Ectodermal cell (in vitro differentiated cells): ENCODE measurements around the gene CHPF2.
A peak's percentile ranks its signal among the peaks of the same experiment; 100 is the strongest.

Experiments used
- H3K27ac ChIP-seq: 2 replicates; pipeline ENCODE4 v1.7.0; 2013; ENCODE audit warnings: mild to moderate bottlenecking, low read depth, low read length; ENCODE audit not compliant: insufficient read depth, poor library complexity, severe bottlenecking
- H3K27me3 ChIP-seq: 2 replicates; pipeline ENCODE4 v1.7.0; 2013; ENCODE audit warnings: mild to moderate bottlenecking, low read length; ENCODE audit not compliant: insufficient read depth, control insufficient read depth, poor library complexity, severe bottlenecking
- H3K36me3 ChIP-seq: one replicate; pipeline ENCODE4 v1.7.0; 2013; ENCODE audit warnings: low read length; ENCODE audit not compliant: control insufficient read depth, insufficient read depth
- H3K4me1 ChIP-seq: one replicate; pipeline ENCODE4 v1.7.0; 2013; ENCODE audit warnings: low read length; ENCODE audit not compliant: control insufficient read depth, insufficient read depth
- H3K4me3 ChIP-seq: 2 replicates; pipeline ENCODE4 v1.7.0; 2013; ENCODE audit warnings: low read depth, low read length, control low read depth; ENCODE audit not compliant: insufficient read depth
- H3K9me3 ChIP-seq: 2 replicates; pipeline ENCODE4 v1.7.0; 2013; ENCODE audit warnings: mild to moderate bottlenecking, low read length, moderate library complexity; ENCODE audit not compliant: control insufficient read depth
- WGBS, 2 experiments: methylation state at CpG; one replicate each; pipeline ENCODE4 v1.1.7; 2013; ENCODE audit warnings: missing lambda C conversion rate in 2 of 2; 5-methylcytosine and 5-hydroxymethylcytosine counted together

Gene CHPF2

GRCh38 chr7:151232917-151233701 is 826 bp downstream of the CHPF2 start:
- Histone ChIP-seq H3K4me1 (peaks cover 10% of the 10 kb centered on the region), H3K27ac (peak overlapping the region; percentile 77)
- 14 to 18% methylated on average over 35 to 36 of the region's 36 CpGs for WGBS, 2 experiments

DNA sequence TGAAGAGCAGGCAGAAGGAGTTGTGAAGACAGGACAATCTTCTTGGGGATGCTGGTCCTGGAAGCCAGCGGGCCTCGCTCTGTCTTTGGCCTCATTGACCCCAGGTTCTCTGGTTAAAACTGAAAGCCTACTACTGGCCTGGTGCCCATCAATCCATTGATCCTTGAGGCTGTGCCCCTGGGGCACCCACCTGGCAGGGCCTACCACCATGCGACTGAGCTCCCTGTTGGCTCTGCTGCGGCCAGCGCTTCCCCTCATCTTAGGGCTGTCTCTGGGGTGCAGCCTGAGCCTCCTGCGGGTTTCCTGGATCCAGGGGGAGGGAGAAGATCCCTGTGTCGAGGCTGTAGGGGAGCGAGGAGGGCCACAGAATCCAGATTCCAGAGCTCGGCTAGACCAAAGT is 1.5 kb downstream of the CHPF2 start:
- Histone ChIP-seq H3K27me3 (no peaks in the 10 kb centered on the region), H3K27ac (no peak overlapping the region), H3K4me1 (peaks cover 10% of the 10 kb centered on the region), H3K4me3 (peak overlapping the region; percentile 95), H3K9me3 (no peaks in the 10 kb centered on the region), H3K36me3 (peaks cover 15% of the 10 kb centered on the region)
- 86 to 87% methylated on average over 9 of the region's 9 CpGs for WGBS, 2 experiments

More at GRCh38 chr7:151232917-151233701, 826 bp downstream of the CHPF2 start:
- Histone ChIP-seq H3K27me3 (no peaks in the 10 kb centered on the region), H3K4me3 (peak overlapping the region; percentile 95), H3K9me3 (no peaks in the 10 kb centered on the region), H3K36me3 (peaks cover 10% of the 10 kb centered on the region)

GRCh38 chr7:151235091-151235787 is 3.0 kb downstream of the CHPF2 start:
- Histone ChIP-seq H3K36me3 (peaks cover 20% of the 10 kb centered on the region), H3K27ac (no peak overlapping the region), H3K9me3 (no peaks in the 10 kb centered on the region), H3K27me3 (no peaks in the 10 kb centered on the region), H3K4me1 (peaks cover 10% of the 10 kb centered on the region), H3K4me3 (no peak overlapping the region)
- 94 to 95% methylated on average over 28 of the region's 28 CpGs for WGBS, 2 experiments

DNA sequence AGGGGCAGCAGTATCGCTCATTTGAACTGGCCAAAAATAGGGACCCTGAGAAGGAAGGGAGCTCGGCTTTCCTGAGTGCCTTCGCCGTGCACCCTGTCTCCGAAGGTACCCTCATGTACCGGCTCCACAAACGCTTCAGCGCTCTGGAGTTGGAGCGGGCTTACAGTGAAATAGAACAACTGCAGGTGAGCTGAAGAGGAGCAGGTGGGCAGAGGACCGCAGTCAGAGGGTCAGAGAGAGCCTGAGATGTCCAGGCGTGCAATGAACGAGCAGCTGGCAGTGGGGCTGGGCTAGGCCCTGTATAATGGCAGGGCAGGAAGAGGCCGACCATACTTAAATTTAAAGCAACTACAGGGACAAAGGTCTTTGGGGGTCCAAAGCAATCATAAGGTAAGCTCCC is 4.1 kb downstream of the CHPF2 start:
- no peaks in the 10 kb centered on the region for H3K9me3 ChIP-seq
- no peak overlapping the region for H3K27ac ChIP-seq
- no peak overlapping the region for H3K4me3 ChIP-seq
- peaks cover 20% of the 10 kb centered on the region for H3K36me3 ChIP-seq
- WGBS, 2 experiments, result 95% methylated on average over 13 of the region's 13 CpGs
- H3K4me1 ChIP-seq, result peaks cover 10% of the 10 kb centered on the region
- H3K27me3 ChIP-seq, result no peaks in the 10 kb centered on the region

DNA sequence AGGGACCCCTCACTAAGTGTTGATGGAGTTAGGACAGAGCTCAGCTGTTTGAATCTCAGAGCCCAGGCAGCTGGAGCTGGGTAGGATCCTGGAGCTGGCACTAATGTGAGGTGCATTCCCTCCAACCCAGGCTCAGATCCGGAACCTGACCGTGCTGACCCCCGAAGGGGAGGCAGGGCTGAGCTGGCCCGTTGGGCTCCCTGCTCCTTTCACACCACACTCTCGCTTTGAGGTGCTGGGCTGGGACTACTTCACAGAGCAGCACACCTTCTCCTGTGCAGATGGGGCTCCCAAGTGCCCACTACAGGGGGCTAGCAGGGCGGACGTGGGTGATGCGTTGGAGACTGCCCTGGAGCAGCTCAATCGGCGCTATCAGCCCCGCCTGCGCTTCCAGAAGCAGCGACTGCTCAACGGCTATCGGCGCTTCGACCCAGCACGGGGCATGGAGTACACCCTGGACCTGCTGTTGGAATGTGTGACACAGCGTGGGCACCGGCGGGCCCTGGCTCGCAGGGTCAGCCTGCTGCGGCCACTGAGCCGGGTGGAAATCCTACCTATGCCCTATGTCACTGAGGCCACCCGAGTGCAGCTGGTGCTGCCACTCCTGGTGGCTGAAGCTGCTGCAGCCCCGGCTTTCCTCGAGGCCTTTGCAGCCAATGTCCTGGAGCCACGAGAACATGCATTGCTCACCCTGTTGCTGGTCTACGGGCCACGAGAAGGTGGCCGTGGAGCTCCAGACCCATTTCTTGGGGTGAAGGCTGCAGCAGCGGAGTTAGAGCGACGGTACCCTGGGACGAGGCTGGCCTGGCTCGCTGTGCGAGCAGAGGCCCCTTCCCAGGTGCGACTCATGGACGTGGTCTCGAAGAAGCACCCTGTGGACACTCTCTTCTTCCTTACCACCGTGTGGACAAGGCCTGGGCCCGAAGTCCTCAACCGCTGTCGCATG is 5.2 kb downstream of the CHPF2 start:
- WGBS, 2 experiments, result 94 to 95% methylated on average over 44 of the region's 44 CpGs
- H3K27ac ChIP-seq, result no peak overlapping the region
- H3K36me3 ChIP-seq, result peaks cover 20% of the 10 kb centered on the region
- H3K4me1 ChIP-seq, result peaks cover 12% of the 10 kb centered on the region
- H3K9me3 ChIP-seq, result no peaks in the 10 kb centered on the region
- H3K27me3 ChIP-seq, result no peaks in the 10 kb centered on the region
- H3K4me3 ChIP-seq, result no peak overlapping the region

GRCh38 chr7:151238190-151238810 is 6.0 kb downstream of the CHPF2 start:
- Histone ChIP-seq H3K27me3 (no peaks in the 10 kb centered on the region), H3K9me3 (no peaks in the 10 kb centered on the region), H3K4me3 (no peak overlapping the region), H3K27ac (no peak overlapping the region), H3K36me3 (peaks cover 20% of the 10 kb centered on the region), H3K4me1 (peaks cover 19% of the 10 kb centered on the region)
- 89 to 94% methylated on average over 17 of the region's 17 CpGs for WGBS, 2 experiments

DNA sequence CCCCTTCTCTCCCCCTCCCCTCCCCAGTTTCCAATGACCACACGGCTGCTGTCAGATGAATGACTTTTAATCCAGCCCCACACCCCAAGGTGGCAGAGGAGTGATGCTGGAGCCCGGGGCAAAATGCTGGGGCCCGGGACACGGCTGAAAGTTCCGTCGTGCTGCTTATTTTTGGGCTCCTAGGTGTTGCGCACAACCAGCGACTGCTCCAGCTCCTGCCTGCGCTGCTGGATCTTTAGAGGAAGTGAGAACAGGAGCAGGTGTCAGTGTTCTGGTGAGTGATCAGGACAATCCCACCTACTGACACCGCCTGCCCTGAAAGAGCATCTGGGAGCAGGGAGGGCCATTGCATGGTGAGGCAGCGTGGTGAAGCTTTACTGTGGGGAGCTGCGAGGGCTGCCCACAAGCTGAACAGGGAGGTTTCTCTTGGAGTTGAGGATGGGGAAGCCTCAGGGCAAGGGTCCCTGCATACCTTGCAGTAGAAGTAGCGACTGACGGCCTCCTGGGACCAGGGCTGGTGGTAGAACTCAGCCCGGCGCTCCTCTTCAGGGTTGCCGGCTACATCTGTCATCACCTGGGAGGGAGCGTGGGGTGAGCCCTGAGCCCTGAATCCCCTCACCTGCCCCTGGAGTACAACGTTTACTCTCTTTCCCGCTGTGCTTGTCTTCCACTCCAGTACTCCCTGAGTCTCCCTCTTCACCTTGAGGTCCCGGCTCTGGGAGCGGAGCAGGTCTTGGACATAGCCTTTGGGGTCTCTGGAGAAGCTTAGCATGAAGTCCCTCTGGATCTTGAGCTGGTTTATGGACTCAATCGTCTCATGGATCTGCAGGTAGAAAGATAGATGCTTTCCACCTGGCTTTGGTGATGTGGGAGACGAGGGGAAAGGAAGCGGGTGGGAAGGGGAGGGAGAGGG is 6.9 kb downstream of the CHPF2 start:
- no peak overlapping the region for H3K27ac ChIP-seq
- H3K27me3 ChIP-seq, result no peaks in the 10 kb centered on the region
- H3K36me3 ChIP-seq, result peaks cover 20% of the 10 kb centered on the region
- H3K4me3 ChIP-seq, result no peak overlapping the region
- H3K9me3 ChIP-seq, result no peaks in the 10 kb centered on the region
- 94 to 95% methylated on average over 25 of the region's 25 CpGs for WGBS, 2 experiments
- H3K4me1 ChIP-seq, result peaks cover 18% of the 10 kb centered on the region

DNA sequence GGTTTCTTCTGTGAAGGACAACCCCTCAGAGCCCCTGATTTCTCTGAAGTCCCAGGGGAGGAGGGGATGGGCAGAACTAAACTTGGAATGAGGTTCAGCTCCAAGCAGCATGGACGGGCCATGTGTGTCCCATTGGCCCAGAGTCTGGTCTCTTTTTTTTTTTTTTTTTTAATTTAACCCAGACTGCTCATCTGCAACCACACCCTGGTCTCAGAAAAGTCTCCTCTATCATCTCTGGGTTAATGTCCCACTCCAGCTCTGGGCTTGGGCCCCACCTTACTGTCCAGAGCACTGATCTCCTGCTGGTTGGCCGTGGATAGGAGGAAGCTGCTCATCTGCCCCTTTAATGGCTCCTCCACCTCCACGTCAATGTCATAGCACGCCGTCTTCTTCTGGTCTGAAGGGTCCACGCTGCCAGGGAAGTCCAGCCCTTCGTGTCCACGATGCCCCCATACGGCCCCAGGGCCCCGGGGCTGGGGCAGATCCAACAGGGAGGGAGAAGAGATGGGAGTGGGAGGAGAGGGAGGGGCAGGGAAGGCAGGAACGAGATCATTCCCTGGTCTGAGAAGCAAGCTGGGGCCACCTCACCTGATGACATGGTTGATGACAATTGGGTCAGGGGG is 7.7 kb downstream of the CHPF2 start:
- H3K27ac ChIP-seq, result no peak overlapping the region
- H3K4me1 ChIP-seq, result peaks cover 23% of the 10 kb centered on the region
- peaks cover 20% of the 10 kb centered on the region for H3K36me3 ChIP-seq
- 90 to 94% methylated on average over 11 of the region's 11 CpGs for WGBS, 2 experiments
- no peak overlapping the region for H3K4me3 ChIP-seq
- H3K27me3 ChIP-seq, result peaks cover 6% of the 10 kb centered on the region
- no peaks in the 10 kb centered on the region for H3K9me3 ChIP-seq

- Histone ChIP-seq H3K27ac (no peak overlapping the region), H3K4me3 (no peak overlapping the region), H3K36me3 (peaks cover 20% of the 10 kb centered on the region), H3K27me3 (peaks cover 12% of the 10 kb centered on the region), H3K9me3 (no peaks in the 10 kb centered on the region), H3K4me1 (peaks cover 24% of the 10 kb centered on the region)
- WGBS, 2 experiments, result 86 to 90% methylated on average over 4 of the region's 4 CpGs
These were observed 8.3 kb downstream of the CHPF2 start for GRCh38 chr7:151240536-151240935.
